ENCODE data around the gene CHCHD4.

DNA sequence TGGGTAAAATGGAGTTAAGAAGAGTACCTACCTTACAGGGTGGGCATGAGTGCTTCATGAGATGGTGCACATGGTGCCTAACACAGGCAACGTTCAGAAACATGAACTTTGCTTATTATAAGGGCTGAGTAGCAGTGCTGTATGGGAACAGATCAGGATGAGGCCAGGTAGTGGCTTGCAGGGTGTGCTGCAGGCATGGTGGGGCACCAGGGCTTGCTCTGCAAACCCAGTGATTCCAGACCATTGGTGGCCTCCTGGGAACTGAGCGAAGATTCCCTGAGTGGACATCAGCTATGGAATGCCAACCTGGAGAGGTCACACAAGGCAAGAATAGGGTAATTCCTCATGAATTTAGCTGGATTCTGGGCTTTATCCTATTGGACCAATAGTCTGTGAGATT is 16.0 kb upstream of the CHCHD4 start:
- TF ChIP-seq, protein P1, sequence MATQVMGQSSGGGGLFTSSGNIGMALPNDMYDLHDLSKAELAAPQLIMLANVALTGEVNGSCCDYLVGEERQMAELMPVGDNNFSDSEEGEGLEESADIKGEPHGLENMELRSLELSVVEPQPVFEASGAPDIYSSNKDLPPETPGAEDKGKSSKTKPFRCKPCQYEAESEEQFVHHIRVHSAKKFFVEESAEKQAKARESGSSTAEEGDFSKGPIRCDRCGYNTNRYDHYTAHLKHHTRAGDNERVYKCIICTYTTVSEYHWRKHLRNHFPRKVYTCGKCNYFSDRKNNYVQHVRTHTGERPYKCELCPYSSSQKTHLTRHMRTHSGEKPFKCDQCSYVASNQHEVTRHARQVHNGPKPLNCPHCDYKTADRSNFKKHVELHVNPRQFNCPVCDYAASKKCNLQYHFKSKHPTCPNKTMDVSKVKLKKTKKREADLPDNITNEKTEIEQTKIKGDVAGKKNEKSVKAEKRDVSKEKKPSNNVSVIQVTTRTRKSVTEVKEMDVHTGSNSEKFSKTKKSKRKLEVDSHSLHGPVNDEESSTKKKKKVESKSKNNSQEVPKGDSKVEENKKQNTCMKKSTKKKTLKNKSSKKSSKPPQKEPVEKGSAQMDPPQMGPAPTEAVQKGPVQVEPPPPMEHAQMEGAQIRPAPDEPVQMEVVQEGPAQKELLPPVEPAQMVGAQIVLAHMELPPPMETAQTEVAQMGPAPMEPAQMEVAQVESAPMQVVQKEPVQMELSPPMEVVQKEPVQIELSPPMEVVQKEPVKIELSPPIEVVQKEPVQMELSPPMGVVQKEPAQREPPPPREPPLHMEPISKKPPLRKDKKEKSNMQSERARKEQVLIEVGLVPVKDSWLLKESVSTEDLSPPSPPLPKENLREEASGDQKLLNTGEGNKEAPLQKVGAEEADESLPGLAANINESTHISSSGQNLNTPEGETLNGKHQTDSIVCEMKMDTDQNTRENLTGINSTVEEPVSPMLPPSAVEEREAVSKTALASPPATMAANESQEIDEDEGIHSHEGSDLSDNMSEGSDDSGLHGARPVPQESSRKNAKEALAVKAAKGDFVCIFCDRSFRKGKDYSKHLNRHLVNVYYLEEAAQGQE (IDR thresholded peaks at IDR 0.05; ENCODE audit: insufficient read depth in 1 of 2, low read depth in 2 of 2, low read length in 2 of 2), result no peak
- TF ChIP-seq POLR2AphosphoS5 (IDR thresholded peaks at IDR 0.05; ENCODE audit: low read depth, low read length), result no peak
- TF ChIP-seq FOXP2 (optimal IDR thresholded peaks at IDR 0.05; ENCODE audit: borderline replicate concordance, extremely low read depth, extremely low read length, insufficient read depth), result no peak
- no peak for TF ChIP-seq TAF1 (IDR thresholded peaks at IDR 0.05; ENCODE audit: borderline replicate concordance, insufficient read depth, low read length)

All from PFSK-1 (cell line).